HepG2 (cell line): Measurements from ENCODE around the gene PRM3. TPM values are rescaled to one million over a fixed set of nuclear protein-coding genes. Genes with fewer than 3 reads are reported as not detected.

Experiments used
- ADNP ChIP-seq: sonication (generic); formaldehyde crosslinking; IDR thresholded peaks from 2 replicates; pipeline ENCODE4 v1.4.0; 2020; ENCODE audit warnings: missing genetic modification reagents
- CBX5 ChIP-seq: sonication (generic); formaldehyde crosslinking; IDR thresholded peaks from 2 replicates; pipeline ENCODE4 v1.4.0; 2020; ENCODE audit warnings: missing genetic modification reagents, borderline replicate concordance
- DNMT1 ChIP-seq: sonication (generic); formaldehyde crosslinking; IDR thresholded peaks from 2 replicates; pipeline ENCODE4 v1.5.1; 2020; ENCODE audit warnings: mild to moderate bottlenecking, missing genetic modification reagents
- FOXK1 ChIP-seq: sonication (generic); formaldehyde crosslinking; IDR thresholded peaks from 2 replicates; pipeline ENCODE4 v1.4.0; 2020; ENCODE audit warnings: low read depth, missing genetic modification reagents, borderline replicate concordance
- FOXM1 ChIP-seq: sonication (generic); formaldehyde crosslinking; IDR thresholded peaks from 2 replicates; pipeline ENCODE4 v1.5.0; 2020; ENCODE audit warnings: missing genetic modification reagents
- HOXA7 ChIP-seq: sonication (generic); formaldehyde crosslinking; IDR thresholded peaks from 2 replicates; pipeline ENCODE4 v1.8.1; 2022; ENCODE audit warnings: mild to moderate bottlenecking, missing genetic modification reagents, moderate library complexity
- KLF6 ChIP-seq: IDR thresholded peaks from 2 replicates; pipeline ENCODE4 v1.8.0; 2016; ENCODE audit warnings: missing biosample characterization, missing genetic modification reagents
- MTA3 ChIP-seq: sonication (generic); formaldehyde crosslinking; IDR thresholded peaks from 2 replicates; pipeline ENCODE4 v1.4.0; 2020; ENCODE audit warnings: missing genetic modification reagents
- MXD1 ChIP-seq: sonication (generic); formaldehyde crosslinking; IDR thresholded peaks from 2 replicates; pipeline ENCODE4 v1.4.0; 2020; ENCODE audit warnings: mild to moderate bottlenecking, missing genetic modification reagents
- PITX1 ChIP-seq: sonication (generic); formaldehyde crosslinking; IDR thresholded peaks from 2 replicates; pipeline ENCODE4 v1.5.1; 2020; ENCODE audit warnings: mild to moderate bottlenecking, missing genetic modification reagents
- RBFOX2 ChIP-seq: fragments of 200-400 bp; formaldehyde crosslinking; IDR thresholded peaks from 2 replicates; pipeline ENCODE4 v1.6.1; 2017; ENCODE audit warnings: low read depth, mild to moderate bottlenecking, low read length
- RFX3 ChIP-seq: IDR thresholded peaks from 2 replicates; pipeline ENCODE4 v1.6.1; 2016; ENCODE audit warnings: missing biosample characterization, missing genetic modification reagents
- RFXANK ChIP-seq: IDR thresholded peaks from 2 replicates; pipeline ENCODE4 v1.6.1; 2016
- SUZ12 ChIP-seq: fragments of 150-350 bp; IDR thresholded peaks from 2 replicates; pipeline ENCODE4 v1.6.1; 2014; ENCODE audit warnings: low read depth, low read length
- TAF15 ChIP-seq: fragments of 200-400 bp; formaldehyde crosslinking; IDR thresholded peaks from one replicate; pipeline ENCODE4 v1.6.1; 2018; ENCODE audit warnings: mild to moderate bottlenecking, low read depth, low read length; ENCODE audit not compliant: poor library complexity, severe bottlenecking
- THAP8 ChIP-seq: sonication (generic); formaldehyde crosslinking; IDR thresholded peaks from 2 replicates; pipeline ENCODE4 v1.5.1; 2020; ENCODE audit warnings: missing genetic modification reagents, mild to moderate bottlenecking, borderline replicate concordance
- ZBTB37 ChIP-seq: sonication (generic); formaldehyde crosslinking; IDR thresholded peaks from 2 replicates; pipeline ENCODE4 v1.4.0; 2020; ENCODE audit warnings: mild to moderate bottlenecking, missing genetic modification reagents
- ZBTB4 ChIP-seq: sonication (generic); formaldehyde crosslinking; IDR thresholded peaks from 2 replicates; pipeline ENCODE4 v1.4.0; 2020; ENCODE audit warnings: missing genetic modification reagents, mild to moderate bottlenecking, borderline replicate concordance
- ZBTB8A ChIP-seq: sonication (generic); formaldehyde crosslinking; IDR thresholded peaks from 2 replicates; pipeline ENCODE4 v1.4.0; 2020; ENCODE audit warnings: mild to moderate bottlenecking, low read depth, missing genetic modification reagents, borderline replicate concordance
- ZFY ChIP-seq: sonication (generic); formaldehyde crosslinking; IDR thresholded peaks from 2 replicates; pipeline ENCODE4 v1.4.0; 2020; ENCODE audit warnings: missing genetic modification reagents
- ZNF513 ChIP-seq: sonication (generic); formaldehyde crosslinking; conservative IDR thresholded peaks from 2 replicates; pipeline ENCODE4 v1.5.0; 2020; ENCODE audit warnings: missing genetic modification reagents
- ZNF550 ChIP-seq: sonication (generic); formaldehyde crosslinking; IDR thresholded peaks from 2 replicates; pipeline ENCODE4 v1.4.0; 2020; ENCODE audit warnings: mild to moderate bottlenecking, missing genetic modification reagents, borderline replicate concordance
- ZNF709 ChIP-seq: sonication (generic); formaldehyde crosslinking; IDR thresholded peaks from 2 replicates; pipeline ENCODE4 v1.5.0; 2020; ENCODE audit warnings: mild to moderate bottlenecking, missing genetic modification reagents
- polyA plus RNA-seq, 8 experiments: library from polyadenylated mRNA; depleted of rRNA in 3 of 8; stranded (reverse) in 7 of 8; unstranded in 1 of 8; fragments of >200 nt; fragmentation: Illumina TruSeq in 4 of 8; extraction: Trizol in 4 of 8; gene quantifications; 2 replicates each; pipeline versions ENCODE4 v1.2.1 to v1.2.3, GENCODE V29; 2011 to 2016; ENCODE audit warnings: low read depth in 4 of 8, missing spikeins in 1 of 8, mixed read lengths in 1 of 8; ENCODE audit not compliant: insufficient read depth in 1 of 8
- total RNA-seq, 5 experiments: library from RNA; depleted of rRNA; stranded (reverse); fragments of >200 nt; fragmentation: Illumina TruSeq; extraction: Trizol; gene quantifications; 2 replicates each; pipeline ENCODE4 v1.2.3, GENCODE V29; 2016; ENCODE audit warnings: low read depth in 1 of 5

The PRM3 gene
- total and polyA plus RNA-seq, 2 of the 13 experiments (the other 11 are each of a cell fraction or from before 2014, with no cell fraction given) = not detected

GRCh38 chr16:11254913-11255736 lies 18.3 kb downstream of the PRM3 start (continued):
- TF ChIP-seq ZBTB4 = 0 out of 2 replicates have a peak, but pooled peaks have one; percentile 26
- no peak for TF ChIP-seq ZNF513 (CRISPR knock-in tag)
- no peak for TF ChIP-seq MTA3 (CRISPR knock-in tag)
- no peak for TF ChIP-seq KLF6 (CRISPR knock-in tag)
- no peak for TF ChIP-seq ZBTB37 (CRISPR knock-in tag)
- peak; percentile 95 for TF ChIP-seq DNMT1 (CRISPR knock-in tag)
- TF ChIP-seq FOXM1 (CRISPR knock-in tag) = no peak
- peak; percentile 81 for TF ChIP-seq RBFOX2
- 0 out of 2 replicates have a peak, but pooled peaks have one; percentile 17 for TF ChIP-seq CBX5 (CRISPR knock-in tag)
- TF ChIP-seq FOXK1 (CRISPR knock-in tag) = peak; percentile 19; the same call in 1 of the 2 replicates
- no peak for TF ChIP-seq HOXA7 (CRISPR knock-in tag)
- TF ChIP-seq RFX3 (CRISPR knock-in tag) = no peak
- no peak for TF ChIP-seq TAF15
- TF ChIP-seq RFXANK (CRISPR knock-in tag) = 0 out of 2 replicates have a peak, but pooled peaks have one; percentile 50
- peak; percentile 36; the same call in 1 of the 2 replicates for TF ChIP-seq PITX1 (CRISPR knock-in tag)
- TF ChIP-seq ADNP (CRISPR knock-in tag) = 0 out of 2 replicates have a peak, but pooled peaks have one; percentile 6
- no peak; the same call in 1 of the 2 replicates for TF ChIP-seq MXD1
- TF ChIP-seq ZNF709 (CRISPR knock-in tag) = no peak; the same call in 1 of the 2 replicates
- no peak for TF ChIP-seq ZFY (CRISPR knock-in tag)
- no peak for TF ChIP-seq ZBTB8A (CRISPR knock-in tag)
- TF ChIP-seq SUZ12 = no peak
- no peak for TF ChIP-seq THAP8
- TF ChIP-seq ZNF550 (CRISPR knock-in tag) = no peak
